HUES64 (cell line): ENCODE measurements around the gene SPIB.
"Not testable (repeated sequence)": the region's sequence is repeated elsewhere in the genome, so short reads cannot be mapped to it uniquely, and the experiment has no call there.

Experiments used
- H3K27ac ChIP-seq: 2 replicates; pipeline ENCODE4 v1.7.0; 2013; ENCODE audit warnings: low read depth, low read length, inconsistent platforms
- H3K27me3 ChIP-seq: 2 replicates; pipeline ENCODE4 v1.6.1; 2013; ENCODE audit warnings: mild to moderate bottlenecking, low read length; ENCODE audit not compliant: insufficient read depth
- H3K36me3 ChIP-seq: 2 replicates; pipeline ENCODE4 v1.6.1; 2013; ENCODE audit warnings: mild to moderate bottlenecking, low read length; ENCODE audit not compliant: insufficient read depth
- H3K4me1 ChIP-seq: 2 replicates; pipeline ENCODE4 v1.6.1; 2013; ENCODE audit warnings: mild to moderate bottlenecking, low read length, moderate library complexity; ENCODE audit not compliant: insufficient read depth
- H3K4me3 ChIP-seq: 2 replicates; pipeline ENCODE4 v1.5.1; 2013; ENCODE audit warnings: mild to moderate bottlenecking, low read length, moderate library complexity
- H3K9ac ChIP-seq: 2 replicates; pipeline ENCODE4 v1.6.1; 2013; ENCODE audit warnings: mild to moderate bottlenecking, low read depth, low read length
- H3K9me3 ChIP-seq: 2 replicates; pipeline ENCODE4 v1.6.1; 2013; ENCODE audit warnings: low read depth, low read length; ENCODE audit not compliant: insufficient read depth
- WGBS: fragments of 150-250, 120-280 bp; methylation state at CpG from one replicate; pipeline ENCODE4 v1.1.7; 2013; ENCODE audit warnings: missing lambda C conversion rate; 5-methylcytosine and 5-hydroxymethylcytosine counted together

SPIB gene

GRCh38 chr19:50461066-50461875 lies 42.5 kb downstream of the SPIB start:
- WGBS: 43% methylated on average over 27 of the region's 28 CpGs
- Histone ChIP-seq H3K9me3 (no peaks in the 10 kb centered on the region), H3K27me3 (no peaks in the 10 kb centered on the region), H3K4me1 (no peaks in the 10 kb centered on the region), H3K4me3 (no peak overlapping the region), H3K27ac (no peak overlapping the region), H3K36me3 (no peaks in the 10 kb centered on the region), H3K9ac (no peak overlapping the region)

- WGBS: 85% methylated on average over 7 of the region's 7 CpGs
- Histone ChIP-seq H3K9me3 (no peaks in the 10 kb centered on the region), H3K4me3 (no peak overlapping the region), H3K9ac (no peak overlapping the region), H3K27ac (no peak overlapping the region), H3K4me1 (no peaks in the 10 kb centered on the region), H3K27me3 (no peaks in the 10 kb centered on the region), H3K36me3 (no peaks in the 10 kb centered on the region)
Observed at GRCh38 chr19:50462970-50463369, 44.2 kb downstream of the SPIB start.

- H3K36me3 ChIP-seq: no peaks in the 10 kb centered on the region
- H3K4me1 ChIP-seq: no peaks in the 10 kb centered on the region
- no peaks in the 10 kb centered on the region for H3K27me3 ChIP-seq
- no peak overlapping the region for H3K27ac ChIP-seq
- WGBS: 90% methylated on average over 19 of the region's 19 CpGs
- no peaks in the 10 kb centered on the region for H3K9me3 ChIP-seq
- no peak overlapping the region; the same call in 1 of the 2 replicates for H3K9ac ChIP-seq
- no peak overlapping the region for H3K4me3 ChIP-seq
Observed at GRCh38 chr19:50464348-50464747, 45.6 kb downstream of the SPIB start.

DNA sequence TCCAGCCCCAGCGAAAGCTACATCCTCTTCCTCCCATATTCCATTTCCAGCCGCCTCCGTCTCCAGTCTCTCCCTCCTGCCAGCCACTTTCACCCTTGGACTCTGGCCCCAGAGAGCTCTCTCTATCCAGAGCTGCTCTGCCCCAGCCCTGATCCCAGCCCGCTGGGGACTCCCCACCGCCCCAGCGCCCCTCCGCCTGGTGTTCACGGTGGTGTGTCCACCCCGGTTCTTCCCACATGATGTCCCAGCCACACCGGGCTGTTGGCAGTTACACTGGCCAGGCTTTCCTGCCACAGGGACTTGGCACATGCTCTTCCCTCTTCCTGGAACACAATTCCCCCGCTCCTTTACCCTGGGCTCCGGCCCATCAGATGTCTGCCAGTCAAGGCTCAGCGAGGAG lies 46.3 kb downstream of the SPIB start:
- Histone ChIP-seq H3K4me3 (no peak overlapping the region), H3K9ac (no peak overlapping the region), H3K27me3 (no peaks in the 10 kb centered on the region), H3K9me3 (no peaks in the 10 kb centered on the region), H3K4me1 (no peaks in the 10 kb centered on the region), H3K36me3 (no peaks in the 10 kb centered on the region), H3K27ac (no peak overlapping the region)
- 95% methylated on average over 13 of the region's 13 CpGs for whole genome bisulfite sequencing

DNA sequence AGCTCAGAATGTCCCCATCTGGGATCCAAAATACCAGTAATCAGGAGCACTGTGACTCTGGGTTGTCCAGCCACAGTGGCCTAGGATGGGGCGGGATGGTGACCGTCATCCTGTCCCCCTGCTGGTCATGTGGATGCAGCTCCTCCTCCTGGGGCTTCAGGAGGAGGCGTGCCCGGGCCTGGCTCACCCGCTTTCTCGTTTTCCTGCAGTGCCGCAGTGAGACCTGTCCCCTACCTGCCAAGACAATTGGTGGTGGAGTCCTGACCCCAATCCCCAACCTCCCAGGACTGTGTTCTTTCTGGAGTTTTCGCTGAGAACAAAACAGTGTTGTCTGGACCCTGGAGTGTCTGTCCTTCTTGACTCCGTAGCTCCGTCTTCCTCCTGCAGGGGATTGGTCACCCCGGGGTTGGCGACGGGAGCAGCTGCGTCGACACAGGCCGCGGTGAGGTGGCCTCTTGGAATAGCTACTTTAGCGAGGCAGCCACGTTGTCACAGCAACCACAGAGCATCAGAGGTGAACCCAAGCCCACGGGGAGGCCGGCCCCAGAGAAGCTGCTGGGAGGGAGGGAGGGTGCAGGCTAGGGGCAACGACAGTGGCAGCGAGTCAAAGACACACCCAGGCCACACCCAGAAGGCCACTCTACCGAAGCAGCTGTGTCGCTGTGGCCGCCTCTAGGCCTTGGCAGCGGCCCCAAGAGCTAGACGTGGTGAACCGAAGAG lies 47.4 kb downstream of the SPIB start:
- H3K27me3 ChIP-seq: no peaks in the 10 kb centered on the region
- H3K9ac ChIP-seq: no peak overlapping the region
- H3K4me1 ChIP-seq: no peaks in the 10 kb centered on the region
- H3K9me3 ChIP-seq: no peaks in the 10 kb centered on the region
- 55% methylated on average over 29 of the region's 29 CpGs for WGBS
- H3K36me3 ChIP-seq: no peaks in the 10 kb centered on the region
- H3K4me3 ChIP-seq: no peak overlapping the region
- H3K27ac ChIP-seq: no peak overlapping the region

- Histone ChIP-seq H3K36me3 (no peaks in the 10 kb centered on the region), H3K4me1 (no peaks in the 10 kb centered on the region), H3K9me3 (peaks cover 2% of the 10 kb centered on the region; the same call in 1 of the 2 replicates), H3K27ac (no peak overlapping the region), H3K4me3 (no peak overlapping the region), H3K9ac (no peak overlapping the region), H3K27me3 (no peaks in the 10 kb centered on the region)
- 94% methylated on average over 11 of the region's 11 CpGs for WGBS
Observed at GRCh38 chr19:50466706-50467039, 47.9 kb downstream of the SPIB start.

- Histone ChIP-seq H3K36me3 (no peaks in the 10 kb centered on the region), H3K4me1 (no peaks in the 10 kb centered on the region), H3K27ac (no peak overlapping the region), H3K9ac (no peak overlapping the region), H3K27me3 (no peaks in the 10 kb centered on the region), H3K4me3 (no peak overlapping the region), H3K9me3 (peaks cover 5% of the 10 kb centered on the region; the same call in 1 of the 2 replicates)
- 92% methylated on average over 18 of the region's 18 CpGs for WGBS
Observed at GRCh38 chr19:50467566-50467965, 48.8 kb downstream of the SPIB start.

DNA sequence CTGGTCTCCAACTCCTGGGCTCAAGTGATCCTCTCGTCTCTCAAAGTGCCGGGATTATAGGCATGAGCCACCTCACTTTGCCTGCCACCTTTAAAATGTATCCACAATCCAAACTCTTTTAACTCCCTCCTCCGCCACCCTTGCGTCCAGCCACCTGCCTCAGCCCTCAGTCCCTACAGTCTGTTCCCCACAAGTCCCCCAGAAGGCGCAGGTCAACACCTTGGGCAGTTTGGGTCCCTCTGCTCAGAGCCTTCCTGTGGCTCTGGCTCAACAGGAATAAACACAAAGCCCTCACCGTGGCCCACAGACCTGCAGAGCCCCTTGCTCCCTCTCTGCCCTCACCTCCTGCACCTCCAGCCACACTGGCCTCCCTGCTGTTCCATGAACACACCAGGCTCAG lies 50.1 kb downstream of the SPIB start:
- no peaks in the 10 kb centered on the region for H3K36me3 ChIP-seq
- H3K4me1 ChIP-seq: no peaks in the 10 kb centered on the region
- 83% methylated on average over 6 of the region's 6 CpGs for WGBS
- H3K27ac ChIP-seq: no peak overlapping the region
- no peaks in the 10 kb centered on the region for H3K27me3 ChIP-seq
- no peak overlapping the region for H3K9ac ChIP-seq
- no peak overlapping the region for H3K4me3 ChIP-seq
- H3K9me3 ChIP-seq: peaks cover 5% of the 10 kb centered on the region; the same call in 1 of the 2 replicates

DNA sequence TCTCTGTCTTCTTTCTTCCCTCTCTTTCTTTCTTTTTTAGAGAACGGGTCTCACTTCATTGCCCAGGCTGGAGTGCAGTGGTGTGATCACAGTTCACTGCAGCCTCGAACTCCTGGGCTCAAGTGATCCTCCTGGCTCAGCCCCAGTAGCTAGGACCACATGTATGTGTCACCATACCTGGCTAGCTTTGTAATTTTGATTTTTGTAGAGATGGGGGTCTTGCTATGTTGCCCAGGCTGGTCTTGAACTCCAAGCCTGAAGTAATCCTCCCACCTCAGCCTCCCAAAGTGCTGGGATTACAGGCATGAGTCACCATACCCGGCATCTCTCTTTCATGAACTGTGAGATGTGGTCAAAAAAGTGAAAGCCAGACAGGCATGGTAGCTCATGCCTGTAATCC lies 54.6 kb downstream of the SPIB start:
- not testable (repeated sequence) for H3K36me3 ChIP-seq, H3K27ac ChIP-seq, H3K4me1 ChIP-seq, H3K9me3 ChIP-seq, H3K4me3 ChIP-seq, H3K27me3 ChIP-seq, H3K9ac ChIP-seq
- WGBS: 75% methylated on average over 3 of the region's 3 CpGs

DNA sequence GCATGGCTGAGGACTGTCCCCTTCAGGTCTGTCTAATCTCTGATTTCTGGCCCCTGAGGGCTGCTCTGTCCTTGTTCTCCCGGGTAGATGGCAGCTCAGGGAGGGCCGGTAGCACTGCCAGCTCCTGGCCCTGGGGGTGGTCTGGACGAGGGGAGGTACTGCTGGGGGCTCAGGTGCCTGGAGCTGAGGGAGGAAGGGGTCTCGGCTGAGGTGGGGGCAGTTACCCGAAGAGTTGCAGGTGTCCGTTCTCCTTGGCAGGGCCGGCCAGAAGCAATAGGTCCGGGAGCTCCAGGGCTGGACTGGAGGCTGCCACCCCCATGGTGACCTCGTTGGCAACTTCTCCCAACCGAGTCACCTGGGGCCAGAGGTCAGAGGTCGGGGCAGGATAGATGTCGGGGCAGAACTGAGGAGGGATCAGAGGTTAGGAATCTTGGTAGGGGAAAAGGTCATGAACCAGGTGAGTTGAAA lies 56.4 kb downstream of the SPIB start:
- H3K27me3 ChIP-seq: no peaks in the 10 kb centered on the region
- no peaks in the 10 kb centered on the region for H3K4me1 ChIP-seq
- no peak overlapping the region for H3K4me3 ChIP-seq
- peaks cover 12% of the 10 kb centered on the region for H3K9me3 ChIP-seq
- H3K36me3 ChIP-seq: peaks cover 19% of the 10 kb centered on the region
- 89% methylated on average over 12 of the region's 12 CpGs for WGBS
- H3K27ac ChIP-seq: no peak overlapping the region
- no peak overlapping the region for H3K9ac ChIP-seq

DNA sequence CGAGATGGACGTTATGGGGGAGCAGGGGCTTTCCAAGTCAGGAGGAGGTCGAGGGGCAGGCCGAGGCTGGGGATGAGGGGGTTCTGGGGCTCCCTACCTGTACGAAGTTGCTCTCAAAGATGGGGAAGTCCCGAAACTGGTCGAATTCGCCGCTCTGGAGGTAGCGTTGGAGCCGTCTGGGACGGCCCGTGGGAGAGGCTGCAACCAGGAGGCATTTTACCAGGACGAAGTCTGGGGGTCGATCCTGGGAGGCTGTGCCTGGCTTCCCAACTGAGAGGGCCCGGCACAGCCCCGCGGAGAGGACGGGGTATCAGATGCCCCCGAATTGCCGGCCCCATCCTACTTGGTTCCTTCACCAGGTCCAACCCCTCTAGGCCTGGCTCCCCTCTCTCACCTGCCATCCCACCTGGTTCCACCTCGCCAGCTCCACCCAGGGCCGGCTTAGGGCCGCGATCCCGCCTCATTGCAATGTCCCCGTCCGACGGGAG lies 57.0 kb downstream of the SPIB start:
- no peaks in the 10 kb centered on the region for H3K4me1 ChIP-seq
- H3K27ac ChIP-seq: no peak overlapping the region
- peak overlapping the region; percentile 93 for H3K4me3 ChIP-seq
- H3K9ac ChIP-seq: no peak overlapping the region
- peaks cover 26% of the 10 kb centered on the region for H3K36me3 ChIP-seq
- H3K9me3 ChIP-seq: peaks cover 12% of the 10 kb centered on the region
- WGBS: 75% methylated on average over 29 of the region's 29 CpGs
- no peaks in the 10 kb centered on the region for H3K27me3 ChIP-seq
